GM12878 (cell line): ENCODE data around the gene NUP214.

ENCODE experiments used
- MYC ChIP-seq: IDR thresholded peaks from 2 replicates; pipeline ENCODE4 v1.6.1; 2011; ENCODE audit warnings: mild to moderate bottlenecking, low read length, moderate library complexity, inconsistent platforms; ENCODE audit not compliant: insufficient read depth, insufficient replicate concordance, insufficient read length, severe bottlenecking
- ZNF207 ChIP-seq: fragments of 450-650 bp; IDR thresholded peaks from 2 replicates; pipeline ENCODE4 v1.6.1; 2014; ENCODE audit warnings: antibody characterized with exemption, mild to moderate bottlenecking, borderline replicate concordance

DNA sequence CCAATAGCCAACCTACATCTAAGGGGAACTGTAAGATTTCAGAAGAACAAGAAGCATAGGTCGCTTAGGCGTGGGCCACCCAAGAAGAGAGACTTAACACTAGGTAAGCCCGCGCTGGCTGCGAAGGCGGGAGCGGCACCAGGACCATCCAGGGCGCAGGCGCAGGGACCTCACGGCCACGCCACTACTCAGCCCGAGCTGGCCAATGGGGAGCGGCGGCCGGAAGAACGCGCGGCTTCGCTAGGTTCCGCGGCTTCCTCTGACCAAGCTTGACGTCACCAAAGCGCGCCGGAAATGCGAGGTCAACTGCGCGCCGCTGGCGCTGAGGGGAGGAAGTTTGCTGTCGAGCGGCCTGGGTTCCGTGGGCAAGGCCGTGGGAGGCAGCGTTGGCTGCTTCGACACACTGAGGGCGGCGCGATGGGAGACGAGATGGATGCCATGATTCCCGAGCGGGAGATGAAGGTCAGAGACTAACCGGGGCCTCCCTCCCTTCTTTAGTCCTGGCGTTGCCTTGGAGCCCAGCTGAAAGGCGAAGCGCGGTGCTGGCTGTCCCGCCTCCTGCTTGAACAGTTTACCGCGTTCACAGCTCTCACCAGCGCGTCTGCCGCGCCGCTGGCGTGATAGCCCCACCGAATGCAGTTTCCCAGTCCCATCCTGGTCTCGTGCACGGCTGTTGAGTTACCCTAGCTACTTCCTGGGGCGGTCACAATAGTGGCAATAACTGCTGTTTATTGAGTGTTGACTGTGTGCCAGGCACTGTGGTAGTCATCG, at the start of gene NUP214:
- TF ChIP-seq MYC (no peak), ZNF207 (peak; percentile 91; the same call in 1 of the 2 replicates)
